SIG-M5 (cell line): ENCODE measurements around the gene SHROOM4.

ENCODE experiments used
- DNase-seq: peaks from one replicate; lab custom pipeline; 2025; lab: John Stamatoyannopoulos, UW

Gene SHROOM4

DNA sequence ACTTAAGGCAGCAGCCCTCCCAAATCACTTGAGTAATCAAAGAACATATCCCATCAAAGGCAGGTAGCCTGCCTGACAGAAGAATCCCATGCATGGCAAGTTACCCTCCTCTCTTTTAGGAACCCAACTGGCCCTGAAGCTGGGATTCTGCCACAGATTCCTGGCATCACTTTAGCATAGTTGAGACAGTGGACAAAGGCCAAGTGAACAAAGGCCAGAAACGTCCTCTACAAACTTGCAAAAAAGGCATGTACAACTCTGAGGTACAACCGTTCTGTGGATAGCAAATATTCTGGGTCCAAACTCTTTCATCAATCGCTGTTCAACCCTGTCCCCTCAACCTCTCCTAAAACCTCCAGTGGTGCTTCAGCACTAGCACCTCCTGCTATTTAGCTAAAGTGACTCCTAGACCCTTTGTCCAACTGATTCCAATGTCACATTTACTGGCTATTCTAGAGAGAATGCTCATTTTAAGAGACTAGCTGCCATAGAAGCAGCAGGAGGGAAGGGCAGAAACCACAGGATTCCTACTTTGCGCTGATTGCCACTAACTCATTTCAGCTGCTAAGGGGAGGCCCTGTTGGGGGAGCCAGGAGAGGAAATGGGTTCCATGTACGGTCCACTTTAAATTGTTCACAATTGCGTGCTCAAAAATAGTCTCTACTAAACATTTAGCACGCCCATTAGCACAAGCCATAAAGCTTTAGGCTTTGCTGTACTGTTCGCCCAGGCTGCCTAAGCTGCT, 105.9 kb downstream of the SHROOM4 start:
- DNase-seq, result no peak

DNA sequence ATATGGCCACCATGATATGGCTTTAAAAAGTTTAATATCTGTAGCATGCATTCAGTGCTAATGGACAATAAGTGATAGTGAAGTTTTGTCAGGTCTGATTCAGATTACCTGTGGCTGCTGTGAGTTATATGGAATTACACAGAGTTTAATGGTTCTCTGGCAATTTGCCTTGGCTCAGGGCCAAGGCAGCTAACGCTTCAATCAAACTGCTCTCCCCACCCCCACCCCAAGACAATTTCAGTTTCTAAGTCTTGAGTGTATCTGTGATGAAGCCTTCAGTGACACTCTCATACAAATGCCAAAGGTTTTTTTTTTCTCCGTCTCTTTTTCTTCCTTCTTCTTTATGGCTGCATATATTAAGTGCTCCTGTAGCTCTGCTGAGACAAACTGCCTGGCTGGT, 106.6 kb downstream of the SHROOM4 start:
- no peak for DNase-seq

DNA sequence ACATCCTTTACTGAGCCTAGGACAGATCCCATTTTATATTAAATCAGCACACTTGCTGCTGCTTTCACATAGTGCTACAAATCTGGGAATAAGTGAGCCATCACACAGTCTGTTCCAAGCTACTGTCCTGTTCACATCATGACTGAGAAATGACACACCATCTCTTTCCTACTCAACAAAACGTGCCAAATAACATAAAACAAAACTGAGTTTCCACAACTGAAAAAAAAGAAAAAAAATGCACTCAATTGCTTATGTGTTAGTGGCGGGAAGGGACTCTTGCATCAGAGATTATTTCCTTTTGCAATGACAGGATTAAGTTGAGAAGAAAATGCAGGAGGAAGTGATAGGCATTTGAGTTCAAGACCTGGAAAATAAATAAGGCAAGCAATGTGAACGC, 109.0 kb downstream of the SHROOM4 start:
- no peak for DNase-seq

DNA sequence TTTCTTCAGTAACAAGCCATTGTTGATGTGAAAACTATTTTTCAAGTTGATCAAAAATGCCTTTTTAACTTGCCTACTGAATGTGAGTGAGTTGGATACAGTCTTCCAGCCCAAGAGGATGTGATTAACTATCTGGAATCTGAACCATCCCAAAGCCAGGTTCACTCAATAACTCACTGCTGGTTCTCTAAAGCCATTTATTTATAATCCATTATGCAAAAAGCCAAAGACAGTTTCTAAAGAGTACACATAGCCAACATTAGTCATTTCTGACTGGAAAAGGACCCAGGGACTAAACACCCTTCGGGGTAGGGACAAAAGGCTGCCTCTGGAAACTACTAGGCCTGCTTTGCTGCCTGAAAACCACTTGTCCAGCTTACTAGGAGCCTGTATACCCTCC, 109.6 kb downstream of the SHROOM4 start:
- no peak for DNase-seq

DNA sequence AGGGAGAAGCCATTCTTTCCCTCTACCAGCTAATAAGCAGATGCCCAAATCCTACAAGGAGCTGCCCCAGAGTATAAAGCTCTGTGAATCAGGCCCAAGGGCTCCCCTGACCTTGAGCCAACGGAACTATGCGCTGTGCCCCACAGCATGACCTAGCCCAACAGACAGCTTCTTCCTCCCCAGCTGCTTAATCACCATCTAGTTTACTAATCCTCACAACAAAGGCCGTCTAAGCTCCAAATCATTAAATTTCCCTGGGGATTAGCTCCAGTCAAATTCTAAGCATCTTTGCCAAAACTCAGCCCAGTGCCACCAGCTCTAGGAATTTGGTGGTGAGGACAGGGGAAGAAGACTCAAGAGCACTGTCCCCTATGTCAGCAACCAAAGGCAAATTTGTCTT, 113.1 kb downstream of the SHROOM4 start:
- no peak for DNase-seq

DNA sequence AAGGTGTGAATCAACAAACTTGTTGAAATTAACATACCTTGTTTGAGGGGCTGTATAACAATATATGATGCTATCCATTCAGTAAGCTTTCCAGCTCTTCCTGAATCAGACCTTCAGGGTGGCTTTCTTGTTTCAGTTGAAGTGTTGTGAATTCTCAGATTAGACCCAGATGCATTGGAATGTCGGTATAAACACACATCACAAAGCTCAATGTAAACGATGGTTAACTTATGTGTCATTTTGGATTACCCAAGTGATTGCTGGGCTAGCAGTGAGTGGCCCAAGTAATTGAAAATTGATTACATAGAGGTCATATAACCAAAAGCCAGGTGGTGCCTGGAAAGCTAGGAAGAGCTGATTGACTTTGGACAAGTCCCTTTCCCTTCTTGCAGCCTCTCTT, 115.0 kb downstream of the SHROOM4 start:
- no peak for DNase-seq

DNA sequence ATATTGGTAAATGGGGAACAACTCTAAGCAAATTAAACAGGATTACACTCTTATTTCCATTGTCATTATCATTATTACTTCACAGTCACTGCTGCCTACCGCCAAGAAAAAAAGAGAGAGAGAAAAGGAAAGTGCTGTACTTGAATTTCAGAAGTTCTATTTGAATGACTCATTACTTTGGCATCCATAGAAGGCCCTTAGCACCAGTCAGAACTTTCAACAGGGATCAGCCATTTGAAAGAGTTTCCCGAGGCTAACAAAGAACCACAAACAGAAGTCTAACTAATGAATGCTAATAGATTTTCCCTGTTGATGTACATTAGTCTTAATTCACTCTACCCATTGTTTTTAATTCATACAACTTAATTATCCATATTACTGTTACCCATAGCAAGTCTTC, 116.3 kb downstream of the SHROOM4 start:
- DNase-seq, result no peak

DNA sequence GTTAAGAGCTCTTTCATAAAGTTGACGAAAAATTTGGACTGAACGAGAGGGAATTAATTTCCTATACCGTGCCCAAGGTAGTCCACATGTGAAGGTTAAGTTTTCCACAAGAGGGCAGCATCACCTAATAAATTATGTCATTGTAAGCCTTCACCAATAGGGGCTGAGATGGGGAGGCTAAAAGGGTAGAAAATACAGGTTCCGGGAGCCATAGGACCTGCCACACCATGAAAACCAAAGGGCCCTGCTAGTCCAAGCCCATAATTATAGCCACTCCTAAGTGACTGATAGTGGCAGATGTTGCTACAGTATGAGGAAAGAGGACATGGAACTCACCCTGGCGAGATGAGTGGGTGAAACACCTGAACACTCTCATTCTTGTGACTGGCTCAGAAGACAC, 122.2 kb downstream of the SHROOM4 start:
- no peak for DNase-seq

DNA sequence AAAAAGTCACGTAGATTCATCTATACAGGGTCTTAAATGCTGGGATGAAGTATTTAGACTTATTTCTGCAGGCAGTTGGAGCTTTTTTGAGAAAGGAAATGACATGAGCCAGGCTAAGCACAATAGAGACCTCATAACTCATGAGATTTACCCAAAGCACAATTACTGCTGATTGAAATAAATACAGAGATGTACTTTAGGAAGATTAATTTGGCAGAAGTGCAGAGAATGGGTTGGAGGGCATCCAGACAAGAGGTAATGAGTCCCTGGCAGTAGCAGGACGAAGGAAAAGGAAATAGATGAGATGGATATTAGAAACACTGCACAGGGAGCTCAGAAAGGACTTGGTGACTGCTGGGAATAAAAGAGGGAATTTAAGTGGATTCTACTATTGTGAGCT, 129.1 kb downstream of the SHROOM4 start:
- DNase-seq, result no peak

DNA sequence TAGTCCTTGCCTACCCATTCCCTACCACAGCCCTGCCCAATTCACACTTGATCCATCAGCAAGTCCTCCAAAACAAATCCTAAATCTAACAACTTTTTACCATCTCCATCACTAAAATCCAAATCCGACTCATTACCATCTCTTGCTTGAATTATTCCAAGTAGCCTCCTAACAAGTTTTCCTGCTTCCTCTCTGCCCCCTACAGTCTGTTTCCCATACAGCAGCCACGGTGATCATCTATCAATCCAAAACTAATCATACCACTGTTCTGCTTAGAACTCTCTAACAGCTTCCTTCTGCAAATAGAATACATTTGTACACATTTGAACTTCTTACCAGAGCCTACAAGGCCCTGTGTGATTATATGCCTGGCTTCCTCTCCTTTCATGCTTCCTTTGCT, 133.0 kb downstream of the SHROOM4 start:
- no peak for DNase-seq

DNA sequence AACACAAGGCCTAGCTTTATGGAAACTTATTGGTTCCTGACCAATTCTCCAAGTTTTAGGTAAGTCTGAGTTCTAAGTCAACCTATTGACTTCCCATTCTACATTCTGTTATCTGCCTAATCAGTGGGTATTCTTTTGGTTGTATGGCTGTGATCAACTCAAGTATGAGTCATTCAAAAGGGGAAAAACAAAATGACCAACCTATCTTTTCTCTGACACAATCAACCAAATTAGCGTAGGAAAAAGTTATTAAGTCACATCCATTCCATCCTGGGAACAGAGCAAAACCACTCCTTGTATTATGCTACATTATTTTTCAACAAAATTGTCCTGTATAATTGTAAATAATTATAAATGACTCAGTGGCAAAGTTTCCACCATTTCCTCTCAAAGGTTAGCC, 136.2 kb downstream of the SHROOM4 start:
- DNase-seq, result no peak

DNA sequence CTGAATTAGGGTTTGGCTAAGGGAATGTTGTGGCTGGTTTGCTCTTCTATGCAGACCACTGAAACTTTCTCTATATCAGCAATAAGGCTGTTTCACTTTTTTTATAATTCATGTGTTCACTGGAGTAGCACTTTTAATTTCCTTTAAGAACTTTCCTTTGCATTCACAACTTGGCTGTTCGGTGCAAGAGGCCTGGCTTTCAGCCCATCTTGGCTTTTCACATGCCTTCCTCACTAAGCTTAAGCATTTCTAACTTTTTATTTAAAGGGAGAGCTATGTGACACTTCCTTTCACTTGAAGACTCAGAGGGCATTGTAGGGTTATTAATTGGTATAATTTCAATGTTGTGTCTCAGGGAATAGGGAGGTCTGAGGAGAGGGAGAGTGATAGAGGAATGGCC, 142.3 kb downstream of the SHROOM4 start:
- no peak for DNase-seq

DNA sequence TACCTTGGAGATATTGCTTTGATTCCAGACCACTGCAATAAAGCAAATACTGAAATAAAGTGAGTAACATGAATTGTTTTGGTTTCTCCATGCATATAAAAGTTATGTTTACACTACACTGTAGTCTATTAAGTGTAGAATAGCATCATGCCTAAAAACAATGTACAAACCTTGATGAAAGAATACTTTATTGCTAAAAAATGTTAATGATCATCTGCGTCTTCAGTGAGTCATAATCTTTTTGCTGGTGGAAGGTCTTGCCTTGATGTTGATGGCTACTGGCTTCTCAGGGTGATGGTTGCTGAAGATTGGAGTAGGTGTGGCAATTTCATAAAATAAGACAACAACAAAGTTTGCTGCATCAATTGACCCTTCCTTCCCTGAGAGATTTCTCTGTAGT, 145.1 kb downstream of the SHROOM4 start:
- no peak for DNase-seq

DNA sequence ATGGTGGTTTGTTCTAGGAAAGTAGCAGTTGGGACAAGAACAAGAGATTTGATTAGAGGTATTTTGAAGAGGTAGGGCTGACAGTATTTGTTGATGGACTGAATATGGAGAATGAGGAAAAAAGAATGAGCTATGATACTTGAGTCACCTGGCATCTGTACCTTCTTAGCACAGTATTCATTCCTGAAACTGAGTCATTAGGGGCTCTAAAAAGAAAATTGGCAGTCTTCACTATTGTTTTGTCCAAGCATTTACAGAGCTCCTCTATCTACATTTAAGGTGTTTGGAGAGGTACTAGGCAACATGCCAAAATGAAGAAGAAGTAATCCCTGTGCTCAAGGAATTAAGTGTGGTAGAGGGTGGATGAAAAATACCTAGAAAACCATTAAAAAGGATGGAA, 165.8 kb downstream of the SHROOM4 start:
- DNase-seq, result no peak

DNA sequence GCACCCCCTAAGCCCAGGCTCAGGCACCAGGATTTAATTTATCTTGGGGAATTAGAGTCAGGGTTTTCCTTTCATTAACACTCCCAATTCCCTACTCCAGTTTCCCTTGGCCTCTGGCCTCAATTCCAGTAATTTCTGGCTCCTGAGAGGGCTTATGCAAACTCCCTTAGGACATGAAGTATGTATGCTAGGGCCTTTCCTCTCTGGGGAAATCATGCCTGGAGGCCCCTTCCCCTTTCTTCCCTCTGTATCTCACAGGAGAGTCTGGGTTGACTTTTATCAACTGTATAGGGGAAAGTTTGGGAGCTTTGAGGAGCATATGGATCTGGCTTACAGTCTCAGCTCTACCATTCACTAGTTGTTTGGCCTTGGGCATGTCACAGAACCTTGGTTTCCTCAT, 169.5 kb downstream of the SHROOM4 start:
- DNase-seq, result no peak

DNA sequence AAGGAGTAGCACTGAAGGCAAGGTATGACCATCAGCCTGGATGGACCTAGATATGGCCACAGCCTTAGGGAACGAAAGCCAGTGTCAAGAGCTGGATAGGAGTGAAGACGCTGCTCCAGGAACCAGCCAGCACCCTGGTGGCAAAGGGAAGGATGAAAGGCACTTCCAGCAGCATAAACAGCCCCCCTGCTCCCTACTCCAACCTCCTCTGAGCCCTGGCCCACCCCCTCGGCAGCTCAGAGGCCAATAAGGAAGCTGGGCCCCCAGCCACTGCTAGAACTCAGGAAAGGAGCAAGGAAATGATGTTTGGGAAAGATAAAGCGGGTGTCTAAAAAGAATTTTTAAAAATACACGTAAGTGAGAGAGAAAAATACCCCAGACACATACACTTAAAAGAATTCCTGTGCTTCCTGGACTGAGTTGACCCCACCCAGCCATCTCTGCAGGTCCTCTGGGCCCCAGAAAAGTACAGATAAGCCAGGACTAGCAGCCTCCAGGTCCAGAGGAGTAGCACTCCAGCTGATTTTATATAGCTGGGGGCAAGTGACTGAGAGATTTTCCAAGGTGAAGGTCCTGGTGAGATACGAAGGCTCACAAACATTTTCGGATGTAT, 170.4 kb downstream of the SHROOM4 start:
- DNase-seq, result no peak

DNA sequence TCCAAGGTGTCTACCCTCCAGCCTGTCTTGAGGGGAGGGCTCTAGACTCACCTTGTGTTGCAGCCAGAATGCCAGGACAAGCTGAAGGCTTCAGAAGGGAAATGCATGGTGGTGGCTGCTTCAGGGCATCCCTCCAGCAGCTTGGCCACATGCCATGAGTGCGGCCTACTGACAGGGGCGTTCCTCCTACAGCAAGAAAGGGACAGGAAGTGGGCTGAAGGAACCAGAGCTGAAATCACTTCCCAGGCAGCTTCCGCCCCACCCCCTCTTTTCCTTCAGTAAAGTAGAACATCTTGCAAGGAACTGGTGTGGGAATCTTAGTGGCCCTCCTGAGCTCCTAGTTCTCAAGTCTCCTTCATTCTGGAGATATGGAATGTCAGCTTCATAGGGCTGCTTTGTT, 175.9 kb downstream of the SHROOM4 start:
- no peak for DNase-seq

DNA sequence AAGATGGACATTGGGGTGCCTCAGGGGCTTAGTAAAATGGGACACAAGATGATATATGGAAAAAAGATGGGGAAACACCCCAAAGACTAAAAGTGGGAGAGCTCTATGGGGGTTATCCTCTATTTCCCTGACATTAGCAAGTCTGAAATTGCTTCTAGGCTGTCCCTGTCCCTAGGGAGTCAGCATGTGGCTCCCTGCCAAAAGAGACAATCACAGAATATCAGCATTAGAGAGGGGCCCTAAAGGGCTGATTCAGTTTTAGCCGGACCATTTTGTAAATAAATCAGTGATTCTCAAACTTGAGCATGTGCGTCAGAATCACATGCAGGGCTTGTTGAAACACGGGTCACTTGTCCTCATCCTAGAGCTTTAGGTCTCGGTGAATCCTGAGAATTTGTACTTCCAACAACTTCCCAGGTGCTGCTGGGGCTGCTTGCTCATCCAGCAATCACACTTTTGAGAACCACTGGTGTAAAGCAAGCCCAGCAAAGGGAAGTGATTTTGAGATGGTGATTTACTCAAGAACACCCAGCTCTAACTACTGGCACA, 178.1 kb downstream of the SHROOM4 start:
- no peak for DNase-seq

DNA sequence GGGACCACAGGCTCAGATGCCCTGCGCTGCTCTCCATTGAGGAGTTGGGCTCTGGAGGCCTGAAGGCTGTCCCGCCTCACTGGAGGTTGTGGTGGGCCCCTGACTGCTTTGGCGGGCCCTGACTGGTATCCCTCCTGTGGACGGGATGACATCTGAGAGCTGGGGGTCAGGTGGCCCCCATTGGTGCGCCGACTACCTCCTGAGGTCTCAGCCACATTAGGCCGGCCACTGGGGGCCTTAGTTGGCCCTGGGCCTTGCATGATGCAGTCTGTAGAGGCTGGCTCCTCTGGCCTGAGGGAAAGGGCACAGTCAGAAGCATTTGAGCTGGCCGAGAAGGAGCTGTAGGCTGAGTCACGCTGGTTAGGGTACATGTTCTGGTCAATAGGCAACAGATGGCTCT, 178.8 kb downstream of the SHROOM4 start:
- DNase-seq, result no peak

DNA sequence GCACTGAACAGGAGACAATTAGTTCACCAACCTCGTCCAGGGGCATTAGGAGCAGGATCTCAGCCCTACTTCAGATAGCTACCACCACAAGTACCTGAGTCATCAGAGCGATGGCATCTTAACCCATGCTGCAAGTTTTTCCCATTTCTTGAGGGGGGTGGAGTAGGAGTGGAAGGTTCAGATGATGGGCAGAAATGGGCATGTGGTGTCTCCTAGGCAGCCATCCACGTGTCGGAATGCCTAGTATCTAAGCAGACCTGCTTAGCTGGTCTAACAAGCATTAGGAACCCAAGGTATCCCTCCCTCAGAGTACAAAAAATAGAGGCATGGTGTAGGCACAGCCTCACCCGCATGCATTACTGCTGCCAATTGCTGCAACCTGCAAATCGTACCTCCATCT, 184.2 kb downstream of the SHROOM4 start:
- no peak for DNase-seq

DNA sequence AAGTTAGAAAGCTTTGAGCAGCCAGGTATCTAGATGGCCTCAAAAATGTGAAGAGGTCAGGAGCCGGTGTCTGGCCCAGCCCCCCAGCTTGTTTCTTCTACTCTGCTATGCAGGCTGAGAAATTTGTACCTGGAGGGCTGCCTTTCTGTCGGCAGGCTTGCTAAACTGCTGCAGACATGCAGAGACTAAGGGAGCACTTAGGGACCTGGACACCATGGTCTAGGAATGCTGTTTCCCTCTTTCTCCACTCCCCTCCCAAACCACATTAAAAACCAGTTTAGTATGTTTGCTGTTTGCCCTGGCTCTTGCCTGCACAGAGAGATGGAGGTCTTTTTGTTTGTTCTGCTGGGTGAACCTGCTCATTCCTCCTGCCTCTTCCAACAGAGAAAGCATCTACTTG, 186.3 kb downstream of the SHROOM4 start:
- no peak for DNase-seq

DNA sequence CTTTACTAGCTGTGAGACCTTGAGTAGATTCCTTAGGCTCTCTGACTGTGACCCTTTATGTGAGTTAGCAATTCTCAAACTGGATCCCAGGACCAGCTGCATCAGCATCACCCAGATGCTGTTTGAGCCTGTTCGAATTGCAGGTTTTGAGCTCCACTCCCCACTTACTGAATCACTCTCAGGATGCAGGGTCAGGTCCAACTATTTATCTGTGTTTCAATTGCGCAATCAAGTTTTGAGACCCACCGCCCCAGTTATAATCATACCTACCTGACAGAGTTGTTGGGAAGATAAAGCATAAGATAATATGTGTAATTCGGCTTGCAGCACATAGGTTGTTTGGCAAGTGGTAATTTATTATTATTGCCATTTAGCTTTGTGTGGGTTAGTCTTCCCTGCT, 187.6 kb downstream of the SHROOM4 start:
- DNase-seq, result no peak

DNA sequence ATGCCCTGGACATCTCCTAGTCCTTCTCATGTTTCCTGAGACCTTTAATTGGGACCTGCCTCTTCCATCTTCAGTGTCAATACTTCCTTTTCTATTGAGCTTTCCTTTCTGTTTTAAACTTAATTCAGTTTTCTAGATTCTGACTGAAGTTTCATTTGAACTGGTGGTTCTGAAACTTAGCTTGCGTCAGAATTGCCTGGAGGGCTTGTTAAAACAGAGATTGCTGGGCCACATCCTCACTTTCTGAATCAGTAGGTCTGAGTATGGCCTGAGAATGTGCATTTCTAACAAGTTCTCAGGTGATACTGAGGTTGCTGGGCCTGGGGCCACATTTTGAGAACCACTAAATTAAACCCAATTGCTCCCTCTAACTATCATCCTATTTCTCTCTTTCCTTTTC, 191.2 kb downstream of the SHROOM4 start:
- no peak for DNase-seq
